Measurements from ENCODE around the gene DNMBP. TPM values are rescaled to one million over a fixed set of nuclear protein-coding genes. Genes with fewer than 3 reads are reported as not detected.

Gene DNMBP
- total and polyA plus RNA-seq, 2 of the 8 experiments (the other 6 are each of a cell fraction or from before 2014, with no cell fraction given) = 19.1 to 26.4 TPM

- no peak overlapping the region; the same call in 1 of the 2 replicates for H4K8ac ChIP-seq (ENCODE audit: extremely low read depth, insufficient read depth, low read length)
- peak in 1 of 2 experiments; percentile 51 for DNase-seq (ENCODE audit: low read depth in 1 of 2, low spot score in 2 of 2)
- POLR2A ChIA-PET (ENCODE audit: partially characterized antibody) = interaction anchor here (0.7 to 2.7 kb wide), 29 partner anchors 9 to 459 kb away, joined by 3 to 23 read pairs (median 4); partner anchors contain the start of genes DNMBP and ERLIN1
Observed at GRCh38 chr10:99914236-99914635, 95.5 kb downstream of the DNMBP start.

More at GRCh38 chr10:99914236-99914635, 95.5 kb downstream of the DNMBP start:
- Histone ChIP-seq H4K20me1 (replicated peaks in 1 of 2; ENCODE audit: control insufficient read depth in 1 of 2, insufficient read depth in 2 of 2, low read length in 2 of 2) (no peaks in the 10 kb centered on the region), H3K4me3 (ENCODE audit: extremely low read depth in 1 of 4, insufficient read depth in 2 of 4, low read depth in 3 of 4, low read length in 4 of 4) (peak overlapping the region in 1 of 4 experiments; percentile 0; a peak in 2 of 8 replicates), H3K9me3 (ENCODE audit: insufficient read depth in 2 of 2, low read depth in 1 of 2, low read length in 1 of 2) (no peaks in the 10 kb centered on the region), H3K79me2 (ENCODE audit: control insufficient read depth in 1 of 2, insufficient read depth in 2 of 2, low read length in 2 of 2) (peaks cover 7 to 52% of the 10 kb centered on the region in 2 experiments), H2BK20ac (ENCODE audit: low read length) (peak overlapping the region; percentile 88), H3K79me1 (ENCODE audit: low read depth, low read length) (peaks cover 4% of the 10 kb centered on the region; the same call in 1 of the 2 replicates), H2AFZ (ENCODE audit: low read length) (no peak overlapping the region), H3K4ac (replicated peaks; ENCODE audit: insufficient read length, low read depth, low read length) (peak overlapping the region; percentile 55), H3K9ac (replicated peaks in 1 of 4; ENCODE audit: extremely low read depth in 1 of 4, low read depth in 3 of 4, low read length in 3 of 4) (peak overlapping the region in 1 of 4 experiments; percentile 37; a peak in 2 of 7 replicates), H2BK15ac (ENCODE audit: low read length) (no peak overlapping the region), H4K91ac (replicated peaks; ENCODE audit: insufficient read length, low read length) (peak overlapping the region; percentile 94), H2AK5ac (ENCODE audit: low read depth, low read length) (no peak overlapping the region), H3K4me1 (replicated peaks in 1 of 4; ENCODE audit: control insufficient read depth in 3 of 4, insufficient read depth in 4 of 4, low read length in 3 of 4) (peaks cover 4 to 12% (median 9%) of the 10 kb centered on the region in 4 experiments; a peak in 6 of 7 replicates), H3K18ac (ENCODE audit: extremely low read depth, low read length) (peak overlapping the region; percentile 99), H4K5ac (ENCODE audit: insufficient read length, low read depth, low read length) (peak overlapping the region; percentile 92), H2BK12ac (ENCODE audit: low read depth, low read length) (peak overlapping the region; percentile 96), H3K56ac (replicated peaks; ENCODE audit: insufficient read length, low read depth, low read length) (no peak overlapping the region), H3K4me2 (ENCODE audit: insufficient read depth in 1 of 2, low read depth in 2 of 2, low read length in 2 of 2) (peak overlapping the region; percentile 32 to 87; a peak in 3 of 4 replicates), H2BK5ac (ENCODE audit: low read depth, low read length) (peak overlapping the region; percentile 92), H3K27me3 (replicated peaks in 1 of 4; ENCODE audit: control insufficient read depth in 3 of 4, extremely low read depth in 1 of 4, insufficient read depth in 3 of 4, low read length in 3 of 4) (no peaks in the 10 kb centered on the region), H3K36me3 (ENCODE audit: control insufficient read depth in 2 of 4, insufficient read depth in 4 of 4, low read length in 3 of 4) (peaks cover 0 to 5% (median under 1%) of the 10 kb centered on the region in 4 experiments; a peak in 4 of 8 replicates), H2BK120ac (replicated peaks; ENCODE audit: low read depth, low read length) (peak overlapping the region; percentile 76), H3K14ac (ENCODE audit: insufficient read length) (no peak overlapping the region), H3K23ac (ENCODE audit: insufficient read length) (no peak overlapping the region), H3K27ac (ENCODE audit: low read depth, low read length) (peak overlapping the region; percentile 74), H3K23me2 (ENCODE audit: low read depth, low read length) (peaks cover 6% of the 10 kb centered on the region)
- FAIRE-seq = no peak
- CTCF ChIA-PET (ENCODE audit: partially characterized antibody) = interaction anchor here (0.7 to 3.7 kb wide), 30 partner anchors 9 to 195 kb away, joined by 3 to 43 read pairs (median 4); no protein-coding TSS in a partner anchor
- TF ChIP-seq TAF7 (optimal IDR thresholded peaks at IDR 0.05; ENCODE audit: borderline replicate concordance, low read depth, low read length) (no peak), BRCA1 (IDR thresholded peaks at IDR 0.05; ENCODE audit: low read depth, low read length) (no peak), ATF3 (IDR thresholded peaks at IDR 0.05; ENCODE audit: insufficient read depth, low read depth, low read length) (no peak), CHD2 (IDR thresholded peaks at IDR 0.05; ENCODE audit: low read length) (no peak)
- 29% methylated on average over 3 of the region's 3 CpGs; no CpG with 5 or more reads in 1 of the 2 experiments for WGBS, 2 experiments (ENCODE audit: extremely low coverage in 1 of 2, insufficient coverage in 1 of 2, insufficient read length in 1 of 2, insufficient replicate concordance in 2 of 2, low coverage in 1 of 2, low lambda C conversion rate in 2 of 2, missing lambda C conversion rate in 1 of 2)

Data from H1 (cell line).